GM19452 (cell line): Measurements from ENCODE around the gene DNAH8.

Source experiments
- ATAC-seq: cut with Tn5 transposase; IDR thresholded peaks from one replicate; pipeline ENCODE4 v1.9.1; 2021; ENCODE audit not compliant: unreplicated experiment

DNAH8 gene

DNA sequence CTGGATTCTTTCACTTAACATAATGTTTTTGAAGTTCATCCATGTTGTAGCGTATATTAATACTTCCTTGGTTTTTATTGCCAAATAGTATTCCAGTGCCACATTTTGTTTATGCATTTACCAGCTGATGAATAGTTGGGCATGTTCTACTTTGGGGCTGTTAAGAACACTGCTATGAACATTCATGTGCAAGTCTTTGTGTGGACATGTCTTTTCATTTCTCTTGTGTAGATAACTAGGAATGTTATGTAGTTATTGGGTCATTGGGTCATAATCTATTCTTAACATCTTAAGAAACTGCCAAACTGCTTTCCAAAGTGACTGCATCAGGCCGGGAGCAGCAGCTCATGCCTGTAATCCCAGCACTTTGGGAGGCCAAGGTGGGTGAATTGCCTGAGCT, 289.7 kb downstream of the DNAH8 start:
- no peak for ATAC-seq

DNA sequence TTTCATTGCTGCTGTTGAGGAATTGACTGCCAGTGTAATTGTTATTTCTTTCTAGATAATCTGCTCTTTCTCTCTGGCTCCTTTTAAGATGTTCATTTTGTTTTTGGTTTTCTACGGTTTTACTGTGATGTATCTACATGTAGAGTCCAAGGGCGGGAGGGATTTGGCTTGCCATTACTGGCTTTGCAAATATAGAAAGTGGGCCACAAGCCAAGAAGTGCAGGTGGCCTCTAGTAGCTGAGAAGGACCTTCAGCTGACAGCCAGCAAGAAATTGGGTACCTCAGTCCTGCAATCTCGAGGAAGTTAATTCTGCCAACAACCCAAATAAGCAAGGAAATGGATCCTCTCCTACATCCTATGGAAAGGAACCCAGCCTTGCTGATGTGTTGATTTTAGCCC, 290.7 kb downstream of the DNAH8 start:
- ATAC-seq = no peak

GRCh38 chr6:39007575-39007974, 292.5 kb downstream of the DNAH8 start:
- ATAC-seq = no peak

DNA sequence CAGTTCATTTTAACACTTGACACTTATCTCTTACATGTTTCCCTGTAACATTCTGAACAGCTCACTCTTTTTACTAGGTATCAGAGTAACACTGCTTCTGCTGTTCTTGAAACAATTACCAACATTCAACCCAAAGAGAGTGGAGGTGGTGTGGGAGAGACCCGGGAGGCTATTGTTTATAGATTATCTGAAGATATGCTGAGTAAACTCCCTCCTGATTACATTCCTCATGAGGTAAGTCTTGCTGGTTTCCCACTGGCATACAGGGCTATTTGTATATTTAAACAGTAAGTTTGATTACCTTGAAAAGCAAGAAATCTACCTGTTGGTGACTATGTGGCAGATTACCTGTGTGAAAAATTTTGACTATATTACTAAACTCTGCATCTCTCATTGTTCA, 293.6 kb downstream of the DNAH8 start:
- ATAC-seq = no peak

DNA sequence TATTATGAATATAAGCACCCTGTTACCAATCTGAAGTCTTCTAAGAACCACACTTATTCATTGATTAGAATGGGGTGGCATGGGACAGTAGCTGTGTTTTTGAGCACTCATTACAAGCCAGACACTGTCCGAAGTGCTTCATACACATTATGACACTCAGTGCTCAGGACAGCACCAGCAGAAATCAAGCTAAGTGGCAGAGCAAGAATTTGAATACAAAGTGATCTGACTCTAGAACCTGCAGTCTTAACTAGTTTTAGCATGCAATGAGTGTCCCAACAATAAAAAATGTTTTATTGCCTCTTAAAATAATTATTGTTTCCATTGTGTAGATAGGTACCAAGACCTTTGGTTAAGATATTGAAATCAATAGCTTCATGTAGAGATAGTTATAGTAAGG, 294.4 kb downstream of the DNAH8 start:
- no peak for ATAC-seq

- no peak for ATAC-seq
Observed at GRCh38 chr6:39016839-39017546, 301.9 kb downstream of the DNAH8 start.

- no peak for ATAC-seq
Observed at GRCh38 chr6:39017547-39017880, 302.4 kb downstream of the DNAH8 start.

DNA sequence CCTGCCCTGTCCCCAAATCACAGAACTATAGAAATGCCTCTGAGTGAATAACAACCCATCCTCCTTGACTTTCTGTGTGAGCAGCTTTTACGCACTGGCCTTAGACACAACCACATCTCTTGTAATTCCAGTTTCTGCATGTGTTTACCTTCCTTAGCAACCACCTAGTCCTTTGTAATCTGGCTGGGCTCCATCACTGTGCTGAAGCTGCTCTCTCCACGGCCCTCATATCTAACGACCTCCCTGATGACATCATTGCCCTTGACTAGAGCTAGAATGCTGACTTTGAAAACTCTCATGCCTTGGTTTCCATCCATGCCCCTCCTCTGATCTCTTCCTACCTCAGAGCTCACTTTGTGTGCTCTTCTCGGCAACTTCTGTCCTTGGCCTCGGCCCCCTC, 303.0 kb downstream of the DNAH8 start:
- ATAC-seq = no peak

- no peak for ATAC-seq
Observed at GRCh38 chr6:39020136-39020535, 305.0 kb downstream of the DNAH8 start.

GRCh38 chr6:39021041-39021440, 305.9 kb downstream of the DNAH8 start:
- no peak for ATAC-seq

DNA sequence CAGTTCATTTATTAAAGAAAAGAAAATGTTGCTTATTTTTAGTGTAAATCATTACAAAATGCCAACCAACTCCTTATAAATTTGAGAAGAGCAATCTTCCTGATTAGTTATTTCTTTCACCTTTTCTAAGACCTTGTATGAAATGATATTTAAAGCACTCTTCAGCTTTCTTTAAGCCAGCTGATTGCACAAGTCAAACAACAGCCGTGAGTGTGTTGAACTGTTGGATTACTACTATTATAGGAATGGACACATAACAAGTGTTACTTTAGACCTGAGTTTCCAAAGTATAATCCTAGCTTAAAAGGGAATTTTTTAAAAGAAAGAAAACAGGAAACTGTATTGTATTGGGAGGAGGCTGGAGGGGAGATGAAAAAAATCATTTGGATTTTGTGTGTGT, 306.7 kb downstream of the DNAH8 start:
- no peak for ATAC-seq

DNA sequence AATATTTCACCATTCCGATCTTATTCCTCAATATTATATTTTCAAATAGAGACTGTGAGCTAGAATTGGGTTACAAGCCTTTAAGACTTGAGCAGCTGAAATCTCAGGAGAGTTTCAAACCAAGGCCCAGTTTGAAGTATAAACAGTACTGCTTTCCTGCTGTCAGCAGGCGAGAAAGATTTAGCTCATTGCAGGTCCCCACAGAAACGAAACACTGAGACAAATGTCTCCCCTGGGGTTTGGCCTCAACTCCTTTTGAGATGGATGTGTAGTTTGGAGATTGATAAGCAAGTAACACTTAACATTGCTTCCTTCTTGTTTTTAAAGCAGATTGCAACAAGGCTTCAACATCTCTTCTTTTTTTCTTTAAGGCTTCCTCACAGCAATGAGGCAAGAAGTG, 311.1 kb downstream of the DNAH8 start:
- no peak for ATAC-seq

- no peak for ATAC-seq
Observed at GRCh38 chr6:39029156-39030011, 314.3 kb downstream of the DNAH8 start.

DNA sequence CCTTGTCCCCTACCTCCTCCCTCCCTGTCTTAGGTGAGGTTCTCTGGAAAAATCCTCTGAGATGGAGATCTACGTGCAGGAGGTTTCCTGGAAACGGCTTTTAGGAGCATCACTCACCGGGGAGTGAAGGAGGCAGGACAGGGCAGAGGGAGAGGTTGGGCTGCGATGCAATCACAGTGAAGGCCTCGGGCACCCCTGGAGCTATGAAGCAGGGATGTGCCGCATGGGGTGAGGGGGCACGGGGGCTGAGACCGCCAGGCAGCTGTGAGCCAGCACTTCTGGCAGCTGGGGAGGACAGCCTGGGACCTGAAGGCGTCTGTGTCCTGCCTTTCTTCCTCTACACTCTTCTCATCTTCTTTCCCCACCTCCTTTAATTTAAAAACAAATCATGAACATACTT, 320.6 kb downstream of the DNAH8 start:
- no peak for ATAC-seq

GRCh38 chr6:39037082-39037508, 322.0 kb downstream of the DNAH8 start:
- no peak for ATAC-seq

DNA sequence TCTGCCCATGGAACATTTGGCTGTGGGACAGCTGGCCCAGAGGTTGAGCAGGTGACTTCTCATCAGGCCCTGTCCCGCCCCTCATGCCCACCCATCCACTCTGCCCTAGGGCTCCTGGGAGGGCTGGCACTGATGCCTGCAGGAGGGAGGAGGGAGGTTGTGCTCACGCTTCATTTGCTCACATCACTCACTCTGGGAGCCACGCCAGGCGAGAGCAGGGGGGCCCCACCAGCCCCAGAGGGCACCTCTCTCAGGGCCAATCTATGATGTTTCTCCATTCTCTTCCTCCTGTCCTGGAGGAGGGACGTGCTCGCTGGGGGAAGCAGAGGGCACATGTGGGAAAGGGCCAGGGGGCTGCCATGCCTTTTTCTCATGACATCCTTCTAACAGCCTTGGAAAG, 322.6 kb downstream of the DNAH8 start:
- ATAC-seq = no peak

DNA sequence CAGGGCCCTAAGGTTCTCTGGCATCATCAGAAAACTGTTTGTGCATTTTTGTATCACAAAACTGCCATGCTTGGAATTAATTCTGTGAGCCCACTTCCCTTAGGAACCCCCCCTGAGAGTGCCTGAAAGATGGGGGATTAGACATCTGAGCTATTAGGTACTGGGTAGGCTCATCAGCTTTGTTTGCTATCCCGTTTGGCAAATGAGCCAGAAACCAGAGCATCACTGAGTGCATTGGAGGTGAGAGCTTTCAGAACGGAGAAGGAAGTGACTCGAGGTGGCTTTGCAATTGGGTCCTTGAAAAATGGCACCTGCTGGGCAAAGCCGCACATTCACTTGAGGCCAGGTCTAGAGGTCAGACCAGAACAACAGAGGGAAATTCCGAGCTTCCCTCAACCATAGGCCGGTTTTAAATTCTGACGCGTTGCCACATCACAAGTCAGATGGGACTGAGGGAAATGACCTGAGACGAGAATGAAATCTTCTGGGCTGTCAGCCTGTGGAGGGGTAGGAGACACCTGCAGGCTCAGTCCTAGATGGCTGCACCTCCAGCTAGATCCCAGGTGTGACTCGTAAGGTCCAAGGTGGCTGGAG, 325.1 kb downstream of the DNAH8 start:
- ATAC-seq = no peak

GRCh38 chr6:39041072-39041471, 326.0 kb downstream of the DNAH8 start:
- no peak for ATAC-seq

GRCh38 chr6:39043776-39044175, 328.7 kb downstream of the DNAH8 start:
- ATAC-seq = no peak

DNA sequence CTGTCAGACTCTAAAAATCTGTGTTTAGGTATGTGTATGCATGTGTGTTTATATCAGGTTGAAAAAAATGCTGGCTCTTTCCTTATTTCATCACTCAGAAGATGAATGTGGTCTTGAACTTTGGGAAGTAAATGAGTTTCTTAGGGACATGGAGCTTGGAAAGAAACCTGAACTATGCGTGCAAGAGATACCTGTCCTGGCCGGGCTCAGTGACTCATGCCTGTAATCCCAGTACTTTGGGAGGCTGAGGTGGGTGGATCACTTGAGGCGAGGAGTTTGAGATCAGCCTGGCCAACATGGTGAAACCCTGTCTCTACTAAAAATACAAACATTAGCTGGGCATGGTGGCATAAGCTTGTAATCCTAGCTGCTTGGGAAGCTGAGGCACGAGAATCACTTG, 329.1 kb downstream of the DNAH8 start:
- no peak for ATAC-seq

- no peak for ATAC-seq
Observed at GRCh38 chr6:39047434-39048327, 332.6 kb downstream of the DNAH8 start.
